Osteoblast (primary cell): Measurements from ENCODE around the gene ASTN2. TPM values are rescaled to one million over a fixed set of nuclear protein-coding genes. Genes with fewer than 3 reads are reported as not detected.

Experiments used
- DNase-seq: peaks from one replicate; pipeline ENCODE4 v3.0.0; 2011; ENCODE audit warnings: low spot score, mixed read lengths; ENCODE audit not compliant: insufficient read length; ENCODE audit errors: missing footprints
- H2AFZ ChIP-seq: 2 replicates; pipeline ENCODE4 v1.6.0; 2011; ENCODE audit warnings: mild to moderate bottlenecking, low read length
- H3K27ac ChIP-seq: 2 replicates; pipeline ENCODE4 v1.5.1; 2011; ENCODE audit warnings: mild to moderate bottlenecking, low read depth, low read length, moderate library complexity
- H3K27me3 ChIP-seq: 2 replicates; pipeline ENCODE4 v1.6.0; 2012; ENCODE audit warnings: mild to moderate bottlenecking, control low read depth, inconsistent platforms, low read length, moderate library complexity; ENCODE audit not compliant: insufficient read depth
- H3K36me3 ChIP-seq: 2 replicates; pipeline ENCODE4 v1.5.1; 2011; ENCODE audit warnings: mild to moderate bottlenecking, low read length, control low read depth, moderate library complexity; ENCODE audit not compliant: insufficient read depth
- H3K4me1 ChIP-seq: 2 replicates; pipeline ENCODE4 v1.5.1; 2011; ENCODE audit warnings: mild to moderate bottlenecking, low read length, control low read depth, moderate library complexity; ENCODE audit not compliant: insufficient read depth
- H3K4me2 ChIP-seq: 2 replicates; pipeline ENCODE4 v1.6.0; 2011; ENCODE audit warnings: mild to moderate bottlenecking, low read length; ENCODE audit not compliant: insufficient read depth
- H3K4me3 ChIP-seq: fragments of 200-600 bp; sonication (generic); 3 replicates; pipeline ENCODE4 v1.5.1; 2012; ENCODE audit warnings: mild to moderate bottlenecking, low read length, inconsistent platforms; ENCODE audit not compliant: insufficient read depth
- H3K79me2 ChIP-seq: 2 replicates; pipeline ENCODE4 v1.6.0; 2012; ENCODE audit warnings: mild to moderate bottlenecking, low read length, control low read depth, inconsistent platforms; ENCODE audit not compliant: insufficient read depth
- H3K9me3 ChIP-seq: 2 replicates; pipeline ENCODE4 v1.5.1; 2011; ENCODE audit warnings: low read depth, low read length, control low read depth
- H4K20me1 ChIP-seq: 2 replicates; pipeline ENCODE4 v1.6.0; 2012; ENCODE audit warnings: mild to moderate bottlenecking, low read length, control low read depth; ENCODE audit not compliant: insufficient read depth
- CTCF ChIP-seq: IDR thresholded peaks from 2 replicates; pipeline ENCODE4 v1.5.1; 2011; ENCODE audit warnings: mild to moderate bottlenecking, low read depth, low read length, moderate library complexity; ENCODE audit errors: extremely low read depth
- total RNA-seq: library from RNA; depleted of rRNA; stranded (reverse); fragments of >200 nt; gene quantifications from 2 replicates; pipeline ENCODE4 v1.2.3, GENCODE V29; 2012

The ASTN2 gene
- total RNA-seq, 1 donor, result 4.7 TPM

GRCh38 chr9:117427357-117427913, 12.6 kb upstream of the ASTN2 start:
- H4K20me1 ChIP-seq, result no peaks in the 10 kb centered on the region
- H3K9me3 ChIP-seq, result no peaks in the 10 kb centered on the region
- H2AFZ ChIP-seq, result no peak overlapping the region
- H3K4me3 ChIP-seq, result no peak overlapping the region
- no peaks in the 10 kb centered on the region for H3K36me3 ChIP-seq
- no peaks in the 10 kb centered on the region for H3K27me3 ChIP-seq
- H3K27ac ChIP-seq, result no peak overlapping the region
- H3K4me2 ChIP-seq, result no peak overlapping the region
- TF ChIP-seq CTCF, result no peak
- H3K79me2 ChIP-seq, result no peaks in the 10 kb centered on the region
- no peaks in the 10 kb centered on the region for H3K4me1 ChIP-seq
- DNase-seq, result no peak

DNA sequence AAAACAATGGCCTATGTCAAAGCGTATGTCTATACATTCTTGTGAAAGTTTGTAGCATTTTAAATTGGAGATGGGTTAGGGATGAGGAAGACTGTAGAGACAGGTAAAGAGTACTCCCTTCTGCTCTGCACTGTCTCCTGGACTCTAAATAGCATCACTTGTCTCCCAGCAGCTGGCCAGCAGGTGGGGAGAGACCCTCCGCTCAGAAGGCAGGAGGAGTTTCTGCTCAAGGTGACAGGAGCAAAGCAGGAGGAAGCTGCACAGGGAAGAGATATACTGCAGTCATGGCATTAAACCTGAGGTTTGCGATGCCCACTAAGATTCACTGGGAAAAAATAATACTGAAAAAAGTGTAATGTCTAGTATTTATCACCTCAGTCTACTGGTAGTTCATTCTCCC, 10.7 kb upstream of the ASTN2 start:
- H3K79me2 ChIP-seq, result no peaks in the 10 kb centered on the region
- no peak for TF ChIP-seq CTCF
- H3K4me3 ChIP-seq, result no peak overlapping the region
- H3K4me1 ChIP-seq, result no peaks in the 10 kb centered on the region
- no peak overlapping the region for H2AFZ ChIP-seq
- no peaks in the 10 kb centered on the region for H3K36me3 ChIP-seq
- no peak overlapping the region for H3K4me2 ChIP-seq
- no peaks in the 10 kb centered on the region for H4K20me1 ChIP-seq
- H3K27me3 ChIP-seq, result no peaks in the 10 kb centered on the region
- H3K27ac ChIP-seq, result no peak overlapping the region
- no peaks in the 10 kb centered on the region for H3K9me3 ChIP-seq
- DNase-seq, result no peak

GRCh38 chr9:117424291-117424690, 9.4 kb upstream of the ASTN2 start:
- H3K9me3 ChIP-seq, result no peaks in the 10 kb centered on the region
- H3K27me3 ChIP-seq, result no peaks in the 10 kb centered on the region
- H3K4me3 ChIP-seq, result no peak overlapping the region
- no peak overlapping the region for H3K27ac ChIP-seq
- DNase-seq, result no peak
- H3K4me2 ChIP-seq, result no peak overlapping the region
- no peaks in the 10 kb centered on the region for H3K4me1 ChIP-seq
- no peak overlapping the region for H2AFZ ChIP-seq
- H4K20me1 ChIP-seq, result no peaks in the 10 kb centered on the region
- no peaks in the 10 kb centered on the region for H3K79me2 ChIP-seq
- no peak for TF ChIP-seq CTCF
- H3K36me3 ChIP-seq, result no peaks in the 10 kb centered on the region

- no peak for TF ChIP-seq CTCF
- no peaks in the 10 kb centered on the region for H3K36me3 ChIP-seq
- no peaks in the 10 kb centered on the region for H4K20me1 ChIP-seq
- no peaks in the 10 kb centered on the region for H3K4me1 ChIP-seq
- DNase-seq, result peak; percentile 72
- peaks cover 26% of the 10 kb centered on the region for H3K27me3 ChIP-seq
- H3K4me2 ChIP-seq, result no peak overlapping the region
- no peaks in the 10 kb centered on the region for H3K79me2 ChIP-seq
- no peak overlapping the region for H3K27ac ChIP-seq
- H3K4me3 ChIP-seq, result no peak overlapping the region
- no peaks in the 10 kb centered on the region for H3K9me3 ChIP-seq
- H2AFZ ChIP-seq, result no peak overlapping the region
These were observed 3.3 kb upstream of the ASTN2 start for GRCh38 chr9:117418111-117418510.
